Subcutaneous adipose tissue (tissue), 4 donors: ENCODE results near the gene ECT2. TPM values are rescaled to one million over a fixed set of nuclear protein-coding genes. Genes with fewer than 3 reads are reported as not detected.

Source experiments
- small RNA-seq: library from RNA; depleted of rRNA; stranded (forward); fragments of <200 nt; gene quantifications from one replicate; pipeline ENCODE3, GENCODE V24; 2016
- total RNA-seq, 4 donors: library from RNA; depleted of rRNA; stranded (reverse); fragments of >200 nt; gene quantifications; one replicate each; pipeline ENCODE4 v1.1.0, GENCODE V29; 2016
- TF ChIP-seq, protein P1 (sequence below): fragments of 450-650 bp; IDR thresholded peaks from one replicate; pipeline ENCODE4 v1.5.1; 2016; ENCODE audit warnings: low read depth, mild to moderate bottlenecking, control low read depth, antibody characterized with exemption, moderate library complexity

The ECT2 gene
- total RNA-seq, 4 donors from 2014 or later: 4.7 to 14.7 (median 12.7) TPM

GRCh38 chr3:172868582-172869200 lies 118.2 kb downstream of the ECT2 start:
- TF ChIP-seq, protein P1, sequence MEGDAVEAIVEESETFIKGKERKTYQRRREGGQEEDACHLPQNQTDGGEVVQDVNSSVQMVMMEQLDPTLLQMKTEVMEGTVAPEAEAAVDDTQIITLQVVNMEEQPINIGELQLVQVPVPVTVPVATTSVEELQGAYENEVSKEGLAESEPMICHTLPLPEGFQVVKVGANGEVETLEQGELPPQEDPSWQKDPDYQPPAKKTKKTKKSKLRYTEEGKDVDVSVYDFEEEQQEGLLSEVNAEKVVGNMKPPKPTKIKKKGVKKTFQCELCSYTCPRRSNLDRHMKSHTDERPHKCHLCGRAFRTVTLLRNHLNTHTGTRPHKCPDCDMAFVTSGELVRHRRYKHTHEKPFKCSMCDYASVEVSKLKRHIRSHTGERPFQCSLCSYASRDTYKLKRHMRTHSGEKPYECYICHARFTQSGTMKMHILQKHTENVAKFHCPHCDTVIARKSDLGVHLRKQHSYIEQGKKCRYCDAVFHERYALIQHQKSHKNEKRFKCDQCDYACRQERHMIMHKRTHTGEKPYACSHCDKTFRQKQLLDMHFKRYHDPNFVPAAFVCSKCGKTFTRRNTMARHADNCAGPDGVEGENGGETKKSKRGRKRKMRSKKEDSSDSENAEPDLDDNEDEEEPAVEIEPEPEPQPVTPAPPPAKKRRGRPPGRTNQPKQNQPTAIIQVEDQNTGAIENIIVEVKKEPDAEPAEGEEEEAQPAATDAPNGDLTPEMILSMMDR: no peak

- TF ChIP-seq, protein P1: no peak
These were observed 118.8 kb downstream of the ECT2 start for GRCh38 chr3:172869368-172869771.

GRCh38 chr3:172869784-172870518 lies 119.4 kb downstream of the ECT2 start:
- TF ChIP-seq, protein P1: no peak

Small RNA genes within 50 kb of the gene (small RNA-seq; reads per million reads assigned to genes)
- not detected for gene AC108667.1
- 0.61 reads per million for gene RF00139
- not detected for gene RNU4-4P
- not detected for gene RNU6-547P

Other genes with a start within 250 kb of the ECT2 start
- gene TNFSF10, start 227.3 kb upstream of the ECT2 start, total RNA-seq: 100 to 1,000 TPM in 1 of 4 donors, 10 to 100 TPM in 3; 25.8 to 123 (median 36.9) TPM
- gene NCEH1, start 39.7 kb upstream of the ECT2 start, total RNA-seq: 10 to 100 TPM in 3 of 4 donors, 1 to 10 TPM in 1; 6.4 to 85.8 (median 12.1) TPM